MM.1S (cell line): ENCODE measurements around the gene CD19.

Source experiments
- EZH2phosphoT487 ChIP-seq: fragments of 300-600 bp; sonication (generic); IDR thresholded peaks from 2 replicates; pipeline ENCODE4 v1.6.1; 2018; ENCODE audit warnings: antibody characterized with exemption, low read length
- TF ChIP-seq, protein P1 (sequence below): fragments of 300-600 bp; sonication (generic); IDR thresholded peaks from 2 replicates; pipeline ENCODE4 v1.5.1; 2016; ENCODE audit warnings: antibody characterized with exemption, low read length, mixed read lengths

DNA sequence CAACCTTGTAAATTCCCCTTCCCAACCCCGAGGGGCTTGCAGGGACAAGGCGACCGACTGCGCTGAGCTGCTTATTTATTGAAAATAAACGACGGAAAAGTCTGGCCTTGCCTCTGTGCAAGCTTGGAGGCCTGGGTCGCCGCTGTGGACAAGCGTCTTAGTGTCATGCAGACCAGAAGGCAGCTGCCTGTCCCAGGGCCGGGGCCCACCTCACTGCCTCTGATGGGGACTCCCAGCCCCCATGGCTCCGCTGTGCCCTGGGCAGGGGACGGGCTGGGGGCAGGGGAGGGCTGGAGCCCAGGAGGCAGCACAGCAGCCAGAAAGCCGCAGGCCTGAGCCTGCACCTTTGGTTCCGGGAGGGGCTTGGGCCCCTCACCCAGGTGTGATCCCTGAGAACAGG lies 27.4 kb upstream of the CD19 start:
- TF ChIP-seq, protein P1, sequence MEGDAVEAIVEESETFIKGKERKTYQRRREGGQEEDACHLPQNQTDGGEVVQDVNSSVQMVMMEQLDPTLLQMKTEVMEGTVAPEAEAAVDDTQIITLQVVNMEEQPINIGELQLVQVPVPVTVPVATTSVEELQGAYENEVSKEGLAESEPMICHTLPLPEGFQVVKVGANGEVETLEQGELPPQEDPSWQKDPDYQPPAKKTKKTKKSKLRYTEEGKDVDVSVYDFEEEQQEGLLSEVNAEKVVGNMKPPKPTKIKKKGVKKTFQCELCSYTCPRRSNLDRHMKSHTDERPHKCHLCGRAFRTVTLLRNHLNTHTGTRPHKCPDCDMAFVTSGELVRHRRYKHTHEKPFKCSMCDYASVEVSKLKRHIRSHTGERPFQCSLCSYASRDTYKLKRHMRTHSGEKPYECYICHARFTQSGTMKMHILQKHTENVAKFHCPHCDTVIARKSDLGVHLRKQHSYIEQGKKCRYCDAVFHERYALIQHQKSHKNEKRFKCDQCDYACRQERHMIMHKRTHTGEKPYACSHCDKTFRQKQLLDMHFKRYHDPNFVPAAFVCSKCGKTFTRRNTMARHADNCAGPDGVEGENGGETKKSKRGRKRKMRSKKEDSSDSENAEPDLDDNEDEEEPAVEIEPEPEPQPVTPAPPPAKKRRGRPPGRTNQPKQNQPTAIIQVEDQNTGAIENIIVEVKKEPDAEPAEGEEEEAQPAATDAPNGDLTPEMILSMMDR: no peak
- no peak for TF ChIP-seq EZH2phosphoT487
